HEK293T (cell line): ENCODE results near the gene CD109.

ENCODE experiments used
- CTBP1 ChIP-seq: fragments of 450-650 bp; IDR thresholded peaks from 2 replicates; pipeline ENCODE4 v1.6.1; 2016; ENCODE audit warnings: borderline replicate concordance
- ELF4 ChIP-seq: fragments of 450-650 bp; IDR thresholded peaks from 2 replicates; pipeline ENCODE4 v1.6.1; 2017; ENCODE audit warnings: antibody characterized with exemption
- FOXA1 ChIP-seq: fragments of 450-650 bp; IDR thresholded peaks from 2 replicates; pipeline ENCODE4 v1.6.1; 2016; ENCODE audit warnings: mild to moderate bottlenecking
- FOXK2 ChIP-seq: fragments of 450-650 bp; IDR thresholded peaks from 2 replicates; pipeline ENCODE4 v1.6.1; 2016; ENCODE audit warnings: mild to moderate bottlenecking
- HDGF ChIP-seq: fragments of 450-650 bp; IDR thresholded peaks from 2 replicates; pipeline ENCODE4 v1.6.1; 2017; ENCODE audit warnings: antibody characterized with exemption, borderline replicate concordance
- SP1 ChIP-seq: fragments of 450-650 bp; IDR thresholded peaks from 2 replicates; pipeline ENCODE4 v1.6.1; 2017
- ZNF384 ChIP-seq: fragments of 450-650 bp; IDR thresholded peaks from 2 replicates; pipeline ENCODE4 v1.6.1; 2016
- TF ChIP-seq, protein P1 (sequence below): fragments of 450-650 bp; IDR thresholded peaks from 2 replicates; pipeline ENCODE4 v1.6.1; 2016

DNA sequence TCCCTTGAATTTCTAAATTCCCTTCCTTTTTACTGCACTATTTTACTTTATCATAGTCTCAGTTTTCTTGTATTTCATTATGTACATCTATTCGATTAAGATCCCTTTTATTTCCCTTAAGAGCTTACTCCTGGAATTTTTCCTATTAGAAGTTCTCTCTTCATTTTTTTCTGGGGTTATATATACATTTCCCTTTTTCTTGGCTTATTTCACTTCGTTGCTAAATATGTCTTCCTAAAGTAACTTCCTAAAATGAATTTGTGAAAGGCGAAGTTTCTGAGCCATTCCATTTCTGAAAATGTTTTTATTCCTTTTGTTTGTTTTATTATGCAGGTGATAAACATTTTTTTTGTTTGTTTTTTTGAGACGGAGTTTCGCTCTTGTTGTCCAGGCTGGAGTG lies 5.9 kb upstream of the CD109 start:
- TF ChIP-seq HDGF = no peak
- TF ChIP-seq FOXK2 = no peak
- TF ChIP-seq SP1 = no peak
- no peak for TF ChIP-seq ZNF384
- TF ChIP-seq CTBP1 = no peak
- TF ChIP-seq, protein P1, sequence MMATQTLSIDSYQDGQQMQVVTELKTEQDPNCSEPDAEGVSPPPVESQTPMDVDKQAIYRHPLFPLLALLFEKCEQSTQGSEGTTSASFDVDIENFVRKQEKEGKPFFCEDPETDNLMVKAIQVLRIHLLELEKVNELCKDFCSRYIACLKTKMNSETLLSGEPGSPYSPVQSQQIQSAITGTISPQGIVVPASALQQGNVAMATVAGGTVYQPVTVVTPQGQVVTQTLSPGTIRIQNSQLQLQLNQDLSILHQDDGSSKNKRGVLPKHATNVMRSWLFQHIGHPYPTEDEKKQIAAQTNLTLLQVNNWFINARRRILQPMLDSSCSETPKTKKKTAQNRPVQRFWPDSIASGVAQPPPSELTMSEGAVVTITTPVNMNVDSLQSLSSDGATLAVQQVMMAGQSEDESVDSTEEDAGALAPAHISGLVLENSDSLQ = no peak
- no peak for TF ChIP-seq FOXA1
- TF ChIP-seq ELF4 = no peak
